ACC112 (cell line): Measurements from ENCODE around the gene ATRNL1.

ENCODE experiments used
- H2AFZ ChIP-seq: fragments of 200-600 bp; sonication (generic); one replicate; pipeline ENCODE4 v1.6.0; 2017; ENCODE audit warnings: antibody characterized with exemption, low read length; ENCODE audit not compliant: unreplicated experiment
- H3K27ac ChIP-seq: fragments of 200-600 bp; sonication (generic); 2 replicates; pipeline ENCODE4 v1.5.1; 2014; ENCODE audit warnings: low read depth, mild to moderate bottlenecking, antibody characterized with exemption, low read length, moderate library complexity
- H3K27me3 ChIP-seq: fragments of 200-600 bp; sonication (generic); 2 replicates; pipeline ENCODE4 v1.6.1; 2014; ENCODE audit warnings: mild to moderate bottlenecking, antibody characterized with exemption, low read length, moderate library complexity, mixed read lengths; ENCODE audit not compliant: insufficient read depth
- H3K36me3 ChIP-seq: fragments of 200-600 bp; sonication (generic); 2 replicates; pipeline ENCODE4 v1.6.1; 2016; ENCODE audit warnings: mild to moderate bottlenecking, antibody characterized with exemption, low read length, moderate library complexity, mixed read lengths; ENCODE audit not compliant: insufficient read depth
- H3K4me1 ChIP-seq: fragments of 200-600 bp; sonication (generic); one replicate; pipeline ENCODE4 v1.6.1; 2016; ENCODE audit warnings: low read length, mixed read lengths; ENCODE audit not compliant: insufficient read depth, unreplicated experiment, control insufficient read depth
- H3K4me3 ChIP-seq: fragments of 200-600 bp; sonication (generic); 2 replicates; pipeline ENCODE4 v1.5.1; 2014; ENCODE audit warnings: mild to moderate bottlenecking, low read depth, low read length
- H3K79me2 ChIP-seq: fragments of 200-600 bp; sonication (generic); one replicate; pipeline ENCODE4 v1.6.0; 2016; ENCODE audit warnings: low read length; ENCODE audit not compliant: control insufficient read depth, unreplicated experiment, insufficient read depth

ATRNL1 gene

GRCh38 chr10:115051216-115051615 lies 41.9 kb upstream of the ATRNL1 start:
- no peaks in the 10 kb centered on the region for H3K36me3 ChIP-seq
- H2AFZ ChIP-seq, result no peak overlapping the region
- no peaks in the 10 kb centered on the region for H3K79me2 ChIP-seq
- H3K4me3 ChIP-seq, result no peak overlapping the region
- H3K4me1 ChIP-seq, result no peaks in the 10 kb centered on the region
- H3K27ac ChIP-seq, result no peak overlapping the region
- no peaks in the 10 kb centered on the region for H3K27me3 ChIP-seq

- Histone ChIP-seq H3K36me3 (no peaks in the 10 kb centered on the region), H3K79me2 (no peaks in the 10 kb centered on the region), H2AFZ (no peak overlapping the region), H3K27ac (no peak overlapping the region), H3K4me3 (no peak overlapping the region), H3K27me3 (0 out of 2 replicates have a peak, but pooled peaks cover under 1% of the 10 kb centered on the region), H3K4me1 (no peaks in the 10 kb centered on the region)
These were observed 40.9 kb upstream of the ATRNL1 start for GRCh38 chr10:115052226-115052625.

- Histone ChIP-seq H3K4me3 (no peak overlapping the region), H3K27ac (no peak overlapping the region), H3K27me3 (0 out of 2 replicates have a peak, but pooled peaks cover 2% of the 10 kb centered on the region), H2AFZ (no peak overlapping the region), H3K4me1 (no peaks in the 10 kb centered on the region), H3K36me3 (no peaks in the 10 kb centered on the region), H3K79me2 (no peaks in the 10 kb centered on the region)
These were observed 40.4 kb upstream of the ATRNL1 start for GRCh38 chr10:115052728-115053127.

- Histone ChIP-seq H3K4me1 (no peaks in the 10 kb centered on the region), H3K4me3 (no peak overlapping the region), H3K27me3 (0 out of 2 replicates have a peak, but pooled peaks cover 13% of the 10 kb centered on the region), H3K36me3 (no peaks in the 10 kb centered on the region), H3K27ac (no peak overlapping the region), H2AFZ (no peak overlapping the region), H3K79me2 (no peaks in the 10 kb centered on the region)
These were observed 37.0 kb upstream of the ATRNL1 start for GRCh38 chr10:115056186-115056585.

GRCh38 chr10:115059301-115059898 lies 33.8 kb upstream of the ATRNL1 start:
- Histone ChIP-seq H3K79me2 (no peaks in the 10 kb centered on the region), H2AFZ (no peak overlapping the region), H3K4me1 (no peaks in the 10 kb centered on the region), H3K4me3 (no peak overlapping the region), H3K27me3 (peaks cover 36% of the 10 kb centered on the region), H3K36me3 (no peaks in the 10 kb centered on the region), H3K27ac (no peak overlapping the region)

- Histone ChIP-seq H3K4me1 (no peaks in the 10 kb centered on the region), H2AFZ (no peak overlapping the region), H3K79me2 (no peaks in the 10 kb centered on the region), H3K36me3 (no peaks in the 10 kb centered on the region), H3K27ac (no peak overlapping the region), H3K27me3 (peaks cover 72% of the 10 kb centered on the region), H3K4me3 (no peak overlapping the region)
These were observed 29.2 kb upstream of the ATRNL1 start for GRCh38 chr10:115063701-115064658.

GRCh38 chr10:115065801-115066200 lies 27.4 kb upstream of the ATRNL1 start:
- no peaks in the 10 kb centered on the region for H3K36me3 ChIP-seq
- no peak overlapping the region for H2AFZ ChIP-seq
- no peak overlapping the region for H3K4me3 ChIP-seq
- H3K4me1 ChIP-seq, result no peaks in the 10 kb centered on the region
- H3K79me2 ChIP-seq, result no peaks in the 10 kb centered on the region
- H3K27ac ChIP-seq, result no peak overlapping the region
- peaks cover 80% of the 10 kb centered on the region for H3K27me3 ChIP-seq

- peaks cover 78% of the 10 kb centered on the region for H3K27me3 ChIP-seq
These were observed 26.6 kb upstream of the ATRNL1 start for GRCh38 chr10:115066528-115066927.

GRCh38 chr10:115073796-115074195 lies 19.4 kb upstream of the ATRNL1 start:
- H3K27me3 ChIP-seq, result peaks cover 21% of the 10 kb centered on the region; the same call in 1 of the 2 replicates

More at GRCh38 chr10:115066528-115066927, 26.6 kb upstream of the ATRNL1 start:
- H3K79me2 ChIP-seq, result no peaks in the 10 kb centered on the region
- no peaks in the 10 kb centered on the region for H3K36me3 ChIP-seq
- no peak overlapping the region for H3K27ac ChIP-seq
- H2AFZ ChIP-seq, result no peak overlapping the region
- H3K4me1 ChIP-seq, result no peaks in the 10 kb centered on the region
- H3K4me3 ChIP-seq, result no peak overlapping the region

GRCh38 chr10:115082506-115082905 lies 10.7 kb upstream of the ATRNL1 start:
- H3K4me3 ChIP-seq, result no peak overlapping the region
- H3K27ac ChIP-seq, result no peak overlapping the region
- no peaks in the 10 kb centered on the region for H3K4me1 ChIP-seq
- no peak overlapping the region for H2AFZ ChIP-seq
- no peaks in the 10 kb centered on the region for H3K36me3 ChIP-seq
- no peaks in the 10 kb centered on the region for H3K27me3 ChIP-seq
- H3K79me2 ChIP-seq, result no peaks in the 10 kb centered on the region

More at GRCh38 chr10:115073796-115074195, 19.4 kb upstream of the ATRNL1 start:
- Histone ChIP-seq H3K36me3 (no peaks in the 10 kb centered on the region), H3K4me3 (no peak overlapping the region), H3K4me1 (no peaks in the 10 kb centered on the region), H3K79me2 (no peaks in the 10 kb centered on the region), H3K27ac (no peak overlapping the region), H2AFZ (no peak overlapping the region)
